Activated CD8-positive, alpha-beta memory T cell treated with anti-CD3 and anti-CD28 coated beads for 36 hours (primary cell): Measurements from ENCODE around the gene ADAMTS8. TPM values are rescaled to one million over a fixed set of nuclear protein-coding genes. Genes with fewer than 3 reads are reported as not detected.

ENCODE experiments used
- CTCF ChIA-PET: fragments of 350-600 bp; sonication (Branson Sonifier 250); formaldehyde crosslinking; loops from one replicate; lab custom pipeline; 2021; ENCODE audit warnings: antibody characterized with exemption; lab: Charles Lee
- POLR2A ChIA-PET: fragments of 350-600 bp; sonication (Branson Sonifier 250); formaldehyde crosslinking; loops from one replicate; lab custom pipeline; 2021; ENCODE audit warnings: antibody characterized with exemption; lab: Charles Lee
- total RNA-seq, 2 experiments: library from RNA; stranded (reverse); gene quantifications; one replicate each; pipeline ENCODE4 v1.2.3, GENCODE V29; 2021

Gene ADAMTS8
- total RNA-seq, 2 experiments from 2014 or later = not detected

DNA sequence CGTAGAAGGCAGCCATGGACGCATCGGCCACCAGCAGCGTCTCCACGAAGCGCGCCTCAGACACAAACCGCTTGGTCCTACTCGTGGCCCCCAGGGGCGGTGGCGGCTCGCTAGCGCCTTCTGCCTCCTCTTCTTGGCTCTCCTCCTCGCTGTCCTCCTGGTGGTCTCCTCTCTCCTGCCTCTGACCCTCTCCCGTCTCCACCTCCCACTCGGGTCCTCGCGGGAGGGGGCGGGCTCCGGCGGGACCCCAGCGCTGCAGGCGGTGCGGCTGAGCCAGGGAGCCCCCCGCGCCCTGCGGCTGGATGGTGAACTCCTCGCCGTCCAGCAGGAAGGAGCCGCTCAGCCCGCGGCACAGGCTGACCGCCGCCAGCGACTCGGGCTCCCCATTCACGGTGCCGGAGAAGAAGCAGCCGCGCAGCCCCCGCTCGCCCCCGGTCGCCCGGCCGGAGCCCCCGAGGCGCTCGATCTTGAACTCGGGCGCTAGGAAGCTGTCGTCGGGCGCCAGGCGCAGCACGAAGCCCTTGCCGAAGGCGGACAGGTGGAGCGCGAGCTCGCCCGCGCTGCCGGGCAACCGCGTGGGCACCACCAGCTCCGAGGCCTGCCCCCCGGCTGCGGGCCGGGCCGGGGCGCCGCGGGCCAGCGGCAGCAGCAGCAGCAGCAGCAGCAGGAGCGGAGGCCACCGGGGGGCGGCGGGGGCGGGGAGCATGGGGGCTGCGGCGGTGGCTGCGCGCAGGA is 661 bp downstream of the ADAMTS8 start:
- CTCF ChIA-PET = interaction anchor here (7.8 kb wide), 1 partner anchor 433 kb away, joined by 89 read pairs; no protein-coding TSS in a partner anchor
- POLR2A ChIA-PET = no interaction called here

DNA sequence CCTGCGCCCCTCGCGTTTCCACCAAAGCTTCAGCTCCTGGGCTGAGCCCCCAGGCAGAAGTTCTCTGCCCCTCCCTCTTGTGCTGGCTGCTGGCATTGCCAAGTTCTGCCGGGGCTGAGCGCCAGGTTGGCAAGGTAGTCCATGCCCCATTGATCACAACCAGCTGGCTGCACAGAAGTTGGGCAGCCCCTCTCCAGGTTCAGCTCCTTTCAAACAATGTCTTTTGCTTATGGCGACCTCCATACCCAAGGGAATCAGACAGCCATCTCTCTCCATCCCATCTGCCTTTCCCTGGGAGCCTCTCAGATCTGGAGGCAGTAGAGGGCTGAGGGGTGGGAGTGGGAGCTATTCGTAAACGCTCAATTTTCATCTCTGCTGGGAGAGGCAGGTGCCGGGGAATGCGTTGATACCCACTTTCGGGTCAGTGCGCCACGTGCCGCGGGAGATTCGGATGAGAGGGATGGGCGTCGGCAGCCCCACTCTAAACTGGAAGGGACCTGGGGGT is 1.5 kb downstream of the ADAMTS8 start:
- CTCF ChIA-PET = interaction anchor here (0.5 to 7.8 kb wide), 2 partner anchors 434 to 1223 kb away, joined by 3 to 89 read pairs; no protein-coding TSS in a partner anchor
- POLR2A ChIA-PET = no interaction called here

DNA sequence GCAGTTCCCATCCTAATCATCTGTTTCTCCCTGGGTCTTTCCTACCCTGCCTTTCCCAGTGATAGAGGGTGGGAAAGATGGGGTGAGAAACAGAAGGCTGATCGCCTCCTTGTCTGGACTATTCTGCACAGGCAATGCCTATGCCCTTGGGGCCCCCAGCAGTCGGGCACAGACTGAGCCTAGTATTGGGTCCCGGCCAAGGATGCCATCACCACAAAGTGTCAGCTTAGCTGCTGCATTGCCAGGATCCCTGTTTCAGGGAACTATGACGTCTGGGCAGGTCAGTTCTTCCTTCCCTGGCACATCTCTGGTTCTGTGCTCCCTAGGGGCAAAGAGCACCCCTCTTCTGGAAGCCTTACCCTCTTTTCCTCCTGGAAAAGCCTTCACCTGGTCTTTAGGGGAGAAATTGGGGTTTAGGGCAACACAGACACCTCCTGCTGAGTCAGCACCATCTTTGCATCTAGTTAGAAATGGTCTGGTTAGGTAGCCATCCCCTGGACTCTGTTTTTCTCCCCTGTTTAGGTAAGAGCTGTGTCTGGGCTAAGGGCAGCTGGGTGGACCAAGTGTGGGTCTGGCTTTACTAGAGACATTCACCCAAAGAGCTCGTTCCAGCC is 2.1 kb downstream of the ADAMTS8 start:
- ChIA-PET CTCF (interaction anchor here (7.8 kb wide), 1 partner anchor 434 kb away, joined by 89 read pairs; no protein-coding TSS in a partner anchor), POLR2A (no interaction called here)

DNA sequence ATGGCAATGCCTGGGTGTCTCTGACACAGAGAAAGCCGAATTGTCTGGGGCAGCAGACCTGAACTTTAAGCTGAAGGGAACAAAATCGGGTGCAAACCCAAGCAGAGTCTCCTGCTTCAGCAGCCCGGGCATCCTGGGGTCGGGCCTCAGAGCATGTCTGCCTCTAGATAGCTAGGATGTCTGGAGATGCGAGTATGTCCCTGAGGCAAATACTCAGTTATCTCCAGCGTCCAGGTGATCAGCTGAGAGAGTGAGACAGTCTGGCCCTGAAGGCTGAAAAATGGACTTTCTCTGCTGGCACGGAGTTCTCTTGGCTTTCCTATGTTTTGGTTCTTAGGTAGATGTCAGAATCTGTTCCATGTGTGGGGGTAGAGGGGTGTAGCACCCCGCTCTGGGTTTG is 3.3 kb downstream of the ADAMTS8 start:
- CTCF ChIA-PET = no interaction called here

DNA sequence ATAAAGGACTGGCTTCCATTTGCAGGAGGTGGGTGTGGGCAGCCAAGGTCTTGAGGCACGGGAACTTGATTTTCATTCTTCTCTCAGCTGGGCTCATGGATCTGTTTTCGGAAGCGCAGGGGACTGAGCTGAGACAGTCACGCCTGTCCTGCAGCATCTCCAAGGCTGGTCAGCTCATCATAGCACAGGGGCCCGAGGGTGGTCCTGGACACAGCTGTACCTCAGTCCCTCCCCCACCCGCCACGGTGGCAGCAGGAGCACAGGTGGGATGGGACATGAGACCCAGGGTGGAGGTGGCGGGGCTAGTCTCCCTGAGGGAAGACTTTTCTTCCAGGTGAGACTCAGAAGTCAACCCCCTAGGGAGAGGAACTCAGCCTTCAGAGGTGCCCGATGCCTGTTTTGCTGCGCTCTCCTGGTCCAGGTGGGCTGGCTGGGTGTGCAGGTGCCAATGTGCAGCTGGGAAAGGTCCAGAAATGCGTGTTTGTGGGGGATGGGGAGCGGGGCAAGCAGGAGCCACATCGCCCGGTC is 3.7 kb downstream of the ADAMTS8 start:
- ChIA-PET POLR2A (interaction anchor here (0.6 kb wide), 1 partner anchor 192 kb away, joined by 3 read pairs; no protein-coding TSS in a partner anchor), CTCF (no interaction called here)

More for the DNA sequence above, 3.3 kb downstream of the ADAMTS8 start:
- POLR2A ChIA-PET = interaction anchor here (0.6 kb wide), 1 partner anchor 193 kb away, joined by 3 read pairs; no protein-coding TSS in a partner anchor

DNA sequence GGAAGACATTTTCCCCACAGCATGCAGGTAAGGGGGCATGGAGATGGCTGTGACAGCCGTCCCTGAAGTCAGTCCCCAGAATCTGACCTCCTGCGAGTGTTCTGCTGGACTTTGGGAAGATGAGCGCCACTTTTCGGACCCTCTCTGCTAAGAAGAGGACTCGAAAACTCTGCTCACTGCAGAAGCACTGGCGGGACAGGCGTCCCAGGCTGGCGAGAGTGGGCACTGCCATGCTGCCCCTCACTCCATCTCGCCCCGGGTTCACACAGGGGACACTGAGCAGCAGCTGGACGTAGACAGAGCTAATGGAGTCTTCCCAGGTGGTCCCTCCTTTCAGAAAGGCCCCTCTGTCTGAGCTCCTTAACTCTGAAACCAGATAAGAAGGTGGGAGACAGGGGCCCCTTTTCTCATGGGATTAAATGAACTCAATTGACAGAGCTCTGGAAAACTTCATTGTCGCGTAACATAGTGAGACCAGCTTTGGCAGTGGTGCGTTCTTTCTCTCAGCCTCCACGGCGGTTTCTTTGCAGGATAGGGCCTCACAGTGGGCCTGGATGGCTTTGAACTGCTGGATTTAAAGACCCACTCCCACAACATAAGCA is 4.8 kb downstream of the ADAMTS8 start:
- ChIA-PET CTCF (no interaction called here), POLR2A (no interaction called here)

DNA sequence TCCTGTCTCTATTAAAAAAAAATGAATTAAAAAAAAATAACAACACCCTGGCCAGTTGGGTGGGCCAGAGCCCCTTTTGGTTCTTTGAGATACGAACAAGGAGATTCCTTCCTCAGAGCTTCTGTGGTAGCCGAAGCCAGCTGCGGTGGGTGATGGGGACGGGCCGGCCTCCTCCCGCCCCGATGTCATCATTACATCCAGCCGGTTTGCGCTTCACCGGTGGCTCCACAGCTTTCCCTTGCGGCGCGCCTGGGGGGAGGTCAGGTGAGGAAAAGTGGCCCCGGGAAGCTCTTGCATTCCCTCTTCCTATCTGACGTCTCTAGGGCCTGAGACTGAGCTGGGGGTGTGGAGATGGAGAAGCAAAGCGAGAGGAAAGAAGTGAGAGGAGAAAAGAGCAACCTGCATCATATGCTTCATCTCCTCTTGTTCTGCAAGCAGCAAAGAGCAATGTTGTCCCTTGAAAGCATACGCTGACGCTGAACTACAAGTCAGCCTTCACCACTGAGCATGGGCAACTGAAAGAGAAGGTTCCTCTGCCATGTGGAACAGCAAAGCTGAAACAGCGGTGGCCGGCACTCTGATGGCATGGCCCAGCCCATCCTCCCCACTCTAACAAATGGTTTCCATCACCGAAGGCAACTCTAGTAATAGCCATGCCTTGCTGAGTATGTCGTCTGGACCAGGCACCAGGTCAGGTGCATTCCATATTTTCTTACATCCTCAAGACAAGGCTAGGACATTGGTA is 6.0 kb downstream of the ADAMTS8 start:
- POLR2A ChIA-PET = no interaction called here
- CTCF ChIA-PET = no interaction called here

DNA sequence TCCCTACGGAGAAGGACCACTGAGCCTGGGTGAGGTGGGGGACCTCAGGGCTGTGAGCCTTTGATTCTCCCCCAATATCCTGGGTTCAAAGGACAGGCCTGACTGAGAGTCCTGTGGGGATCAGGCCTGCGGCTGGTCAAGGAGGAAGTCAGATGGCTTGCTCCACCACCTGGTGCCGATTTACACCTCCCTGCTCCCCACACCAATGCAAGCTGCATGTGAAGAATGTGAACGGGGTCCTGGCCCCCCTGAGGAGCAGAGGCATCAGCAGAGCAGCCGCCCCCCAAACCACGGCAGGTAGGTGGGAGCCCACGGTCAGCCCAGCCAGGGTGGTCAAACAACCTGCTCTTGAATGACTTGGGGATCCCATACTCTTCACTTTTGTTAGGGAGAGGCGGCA is 6.7 kb downstream of the ADAMTS8 start:
- POLR2A ChIA-PET = no interaction called here

DNA sequence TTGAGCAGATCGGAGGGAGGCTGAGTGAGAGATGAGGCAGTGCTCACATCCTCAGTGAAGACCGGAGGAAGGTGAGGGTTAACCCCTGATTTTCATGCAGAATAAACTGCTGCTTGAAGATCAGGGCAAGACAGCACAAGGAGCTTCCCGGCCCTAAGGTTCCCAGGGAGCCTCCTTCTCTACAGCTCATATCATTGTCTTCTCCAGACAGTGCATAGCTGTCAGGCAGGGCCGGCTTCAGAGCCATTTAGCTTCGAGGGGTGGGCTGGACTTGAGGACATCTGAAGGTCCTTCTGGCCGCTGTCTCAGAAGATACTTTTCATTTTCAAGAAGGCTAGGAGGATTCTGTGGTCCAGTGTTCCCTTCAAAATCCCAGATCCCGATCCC is 7.2 kb downstream of the ADAMTS8 start:
- POLR2A ChIA-PET = no interaction called here
- CTCF ChIA-PET = interaction anchor here (1.2 kb wide), 1 partner anchor 10 kb away, joined by 3 read pairs; no protein-coding TSS in a partner anchor

More for the DNA sequence above, 6.7 kb downstream of the ADAMTS8 start:
- CTCF ChIA-PET = interaction anchor here (1.2 kb wide), 1 partner anchor 10 kb away, joined by 3 read pairs; no protein-coding TSS in a partner anchor

DNA sequence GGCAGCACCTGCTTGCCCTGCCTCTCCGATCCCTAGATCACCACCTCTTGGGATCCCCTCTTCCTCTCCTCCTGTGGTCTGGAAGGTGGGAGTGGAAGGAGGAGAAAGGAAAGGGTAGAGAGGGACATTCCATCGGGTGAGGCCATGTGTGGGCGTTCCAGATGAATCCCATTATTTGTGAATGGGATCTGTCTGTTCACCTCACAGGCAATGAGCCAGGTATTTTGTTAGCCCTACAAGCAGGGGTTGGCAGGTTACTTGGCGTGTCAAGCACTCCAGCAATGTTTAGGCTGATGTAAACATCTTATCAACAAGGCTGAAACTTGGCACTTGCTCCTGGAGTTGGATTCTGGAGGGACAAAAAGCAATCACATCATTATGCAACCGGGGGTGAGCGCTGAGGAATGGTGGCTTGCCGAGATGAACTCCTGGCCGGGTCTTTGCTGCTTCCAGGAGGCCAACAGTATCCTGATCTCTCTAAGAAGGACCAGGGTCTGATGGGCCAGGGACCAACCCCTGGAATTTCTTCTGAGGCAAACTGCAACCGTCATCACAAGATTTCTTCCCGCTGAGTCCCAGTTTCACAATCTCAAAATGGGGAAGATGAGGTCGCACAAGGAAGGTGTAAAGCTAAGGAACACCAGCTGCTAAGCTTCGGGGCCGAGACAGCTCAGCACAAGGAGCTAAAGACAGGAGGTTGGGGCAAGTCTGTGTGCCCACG is 7.8 kb downstream of the ADAMTS8 start:
- ChIA-PET POLR2A (no interaction called here), CTCF (interaction anchor here (1.2 kb wide), 1 partner anchor 11 kb away, joined by 3 read pairs; no protein-coding TSS in a partner anchor)

DNA sequence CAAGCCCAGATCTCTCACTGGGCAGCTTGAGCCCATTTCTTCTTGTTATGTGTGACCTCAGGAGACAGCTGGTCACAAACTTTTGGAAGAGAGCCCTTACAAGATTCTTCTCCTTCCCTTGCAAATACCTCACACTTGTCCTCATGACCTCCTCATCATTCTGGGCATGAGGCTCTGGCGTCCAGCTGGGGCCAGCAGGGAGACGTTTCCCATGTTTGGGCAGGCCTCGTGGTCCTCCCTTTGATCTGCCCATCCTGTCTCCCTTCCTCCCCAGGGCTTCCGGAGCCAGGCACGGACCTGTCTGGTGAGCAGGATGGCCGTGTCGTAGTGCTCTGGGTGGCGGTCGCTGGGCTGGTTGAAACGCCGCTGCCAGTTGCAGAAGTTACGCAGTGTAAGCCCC is 9.7 kb downstream of the ADAMTS8 start:
- ChIA-PET POLR2A (no interaction called here), CTCF (no interaction called here)

DNA sequence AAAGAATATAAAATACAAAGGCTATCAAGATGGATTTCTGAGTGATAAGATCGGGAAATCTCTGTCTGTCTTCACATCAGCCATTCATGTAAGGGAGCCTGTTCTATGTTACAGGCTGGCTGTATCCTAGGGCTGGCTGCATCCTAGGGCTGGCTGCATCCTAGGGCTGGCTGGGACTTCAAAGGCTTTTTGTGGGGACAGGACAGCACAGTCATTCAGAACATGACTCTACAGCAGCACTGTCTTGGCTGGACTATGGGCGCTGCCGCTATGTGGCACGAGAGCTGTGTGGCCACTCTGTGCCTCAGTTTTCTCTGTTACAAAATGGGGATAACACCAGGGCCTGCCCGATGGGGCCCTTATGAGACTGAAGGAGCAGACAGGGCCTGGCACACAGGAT is 10.2 kb downstream of the ADAMTS8 start:
- CTCF ChIA-PET = no interaction called here
- POLR2A ChIA-PET = no interaction called here

DNA sequence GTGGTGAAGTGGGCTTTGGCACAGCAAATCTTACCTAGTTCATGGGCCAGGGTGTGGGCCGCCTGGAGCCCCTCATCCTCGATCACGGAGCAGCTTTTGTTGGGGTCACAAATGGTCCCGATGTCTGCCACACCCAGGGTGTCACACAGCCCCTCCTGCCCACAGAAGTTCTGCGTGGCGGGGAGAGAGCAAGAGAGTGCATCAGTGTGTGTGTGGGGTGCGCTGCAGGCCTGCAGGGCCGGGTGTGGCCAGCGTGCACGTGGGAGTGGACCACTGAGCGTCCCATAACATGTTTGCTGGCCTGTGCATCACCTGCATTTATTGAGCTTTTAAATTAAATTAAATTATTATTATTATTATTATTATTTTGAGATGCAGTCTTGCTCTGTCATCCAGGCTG is 11.5 kb downstream of the ADAMTS8 start:
- CTCF ChIA-PET = no interaction called here

DNA sequence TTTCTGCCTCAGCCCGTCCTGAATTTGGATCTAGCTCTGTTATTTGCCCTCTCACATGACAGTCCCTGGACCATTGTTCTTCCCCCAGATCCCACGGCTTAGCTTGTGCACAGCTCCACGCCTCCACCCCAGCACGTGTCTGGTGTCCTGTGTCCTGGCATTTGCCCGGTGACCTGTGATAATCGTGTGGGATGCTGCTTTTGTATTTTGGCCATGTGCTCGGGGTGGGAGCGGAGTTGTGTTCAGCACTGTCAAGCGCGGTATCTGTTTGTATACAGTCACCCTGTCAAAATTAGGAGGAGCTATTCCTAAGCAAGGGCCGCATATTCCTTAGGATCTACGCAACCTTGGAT is 11.9 kb downstream of the ADAMTS8 start:
- CTCF ChIA-PET = no interaction called here
- POLR2A ChIA-PET = no interaction called here

More for the DNA sequence above, 11.5 kb downstream of the ADAMTS8 start:
- POLR2A ChIA-PET = no interaction called here

DNA sequence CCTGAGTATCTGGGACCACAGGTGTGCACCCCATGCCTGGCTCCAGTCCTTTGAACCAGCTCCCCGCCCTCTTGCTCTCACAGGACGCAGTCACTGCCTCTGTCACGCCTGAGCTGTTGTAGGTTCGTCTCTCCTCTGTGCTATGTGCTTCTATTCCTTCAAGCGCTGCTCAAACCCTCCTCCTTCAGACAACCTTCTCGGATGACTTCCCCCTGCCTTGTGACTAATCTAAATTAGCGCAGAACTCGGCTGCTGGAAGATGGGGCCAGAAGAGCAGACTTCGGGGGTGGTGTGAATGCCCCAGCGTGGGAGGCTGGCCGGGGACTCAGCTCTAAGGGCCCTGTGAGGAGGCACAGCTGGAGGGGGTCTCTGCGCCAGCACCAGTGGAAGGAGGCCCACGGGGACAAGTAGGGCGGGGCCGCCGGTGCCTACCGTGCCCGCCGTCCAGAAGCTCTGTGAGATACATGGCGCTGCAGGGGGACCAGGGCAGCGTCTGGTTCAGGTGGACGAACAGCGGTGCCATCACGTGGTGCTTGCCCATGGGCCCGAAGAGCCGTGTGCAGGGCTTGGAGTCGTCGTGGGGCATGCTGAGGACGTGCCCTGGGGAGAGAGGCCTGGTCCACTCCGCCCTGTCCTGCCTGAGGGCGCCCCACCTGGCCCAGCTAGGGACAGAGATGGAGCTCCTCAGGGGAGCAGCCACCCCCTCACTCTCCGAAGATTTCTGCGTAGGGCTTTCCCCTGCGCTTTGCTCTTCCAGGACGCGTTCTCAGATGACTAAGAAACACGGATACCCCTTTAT is 12.5 kb downstream of the ADAMTS8 start:
- CTCF ChIA-PET = no interaction called here
- POLR2A ChIA-PET = no interaction called here

DNA sequence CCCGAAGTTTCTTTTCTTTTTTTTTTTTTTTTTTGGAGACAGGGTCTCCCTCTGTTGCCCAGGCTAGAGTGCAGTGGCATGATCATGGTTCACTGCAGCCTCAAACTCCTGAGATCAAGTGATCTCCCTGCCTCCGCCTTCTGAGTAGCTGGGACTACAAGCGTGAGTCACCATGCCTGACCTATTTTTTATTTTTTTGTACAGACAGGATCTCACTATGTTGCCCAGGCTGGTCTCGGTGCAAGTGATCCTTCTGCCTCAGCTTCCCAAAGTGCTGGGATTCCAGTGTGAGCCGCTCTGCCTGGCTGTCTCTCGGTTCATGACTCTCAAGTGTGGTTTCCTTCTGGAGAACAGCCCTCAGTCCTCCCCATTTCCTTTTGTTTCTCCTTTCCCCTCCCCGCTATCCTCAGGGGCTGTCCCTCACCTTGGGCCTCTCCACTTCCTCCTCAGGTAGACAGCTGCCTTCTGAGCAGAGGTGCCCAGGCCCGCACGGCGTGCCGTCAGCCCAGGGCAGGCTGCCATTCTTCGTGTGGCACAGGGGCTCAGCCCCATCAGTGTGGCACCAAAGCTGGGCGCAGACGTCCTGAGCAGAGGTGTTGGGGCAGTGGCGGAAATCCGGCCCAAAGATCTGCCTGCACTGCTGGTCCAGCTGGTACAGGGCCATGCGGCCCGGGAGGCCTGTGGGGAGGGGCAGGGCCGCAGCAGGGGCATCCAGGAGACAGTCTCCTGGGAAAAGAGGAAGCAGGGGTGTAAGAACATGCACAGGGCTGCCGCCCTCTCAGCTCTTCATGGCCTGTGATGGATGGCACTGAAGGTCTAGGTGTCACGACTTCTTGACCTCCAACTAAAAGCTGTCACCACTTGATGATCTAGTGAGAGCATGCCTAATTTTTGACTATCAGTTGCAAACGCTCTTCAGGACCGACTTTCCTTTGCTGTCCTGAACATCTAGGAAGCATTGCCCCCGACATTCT is 14.0 kb downstream of the ADAMTS8 start:
- ChIA-PET POLR2A (no interaction called here), CTCF (interaction anchor here (1.1 kb wide), 1 partner anchor 448 kb away, joined by 3 read pairs; no protein-coding TSS in a partner anchor)
